Erythroblast (primary cell): ENCODE measurements around the gene CERS6.

ENCODE experiments used
- GATA1 ChIP-seq: IDR thresholded peaks from 2 replicates; pipeline ENCODE4 v1.6.1; 2011; ENCODE audit warnings: low read depth, mild to moderate bottlenecking, control low read depth, low read length, moderate library complexity
- POLR2A ChIP-seq: IDR thresholded peaks from 2 replicates; pipeline ENCODE4 v1.6.1; 2011; ENCODE audit warnings: mild to moderate bottlenecking, low read length

DNA sequence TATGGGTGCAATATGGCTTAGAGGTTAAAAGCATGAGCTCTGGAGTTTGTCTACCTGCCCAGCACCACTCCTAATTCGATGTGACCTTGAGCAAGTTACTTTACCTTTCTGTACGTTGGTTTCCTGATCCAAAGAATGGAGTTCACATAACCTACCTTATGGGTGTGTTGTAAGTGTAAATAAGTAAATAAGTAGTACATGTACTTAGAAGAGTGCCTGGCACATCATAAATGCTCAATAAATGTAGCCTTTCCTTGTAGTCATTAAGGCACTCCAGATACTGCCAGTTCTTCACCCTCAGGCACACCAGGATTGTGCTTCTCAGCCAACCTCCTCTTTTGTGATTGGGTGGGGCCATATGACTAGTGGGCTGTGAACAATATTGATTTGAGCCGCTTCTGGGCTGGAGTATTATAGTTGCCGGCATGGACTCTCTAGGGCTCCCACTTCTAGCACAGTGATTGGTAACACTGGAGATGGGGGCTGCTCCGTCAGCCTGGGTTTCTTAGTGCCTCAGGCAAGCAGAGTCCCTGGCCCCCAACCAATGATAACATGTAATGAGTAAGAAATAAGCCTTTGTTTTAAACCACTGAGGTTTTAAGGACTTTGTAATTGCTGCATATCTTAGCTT, 244.7 kb downstream of the CERS6 start:
- TF ChIP-seq POLR2A: no peak
- TF ChIP-seq GATA1: no peak
